Measurements from ENCODE around the gene CFAP97D2.

CFAP97D2 gene

GRCh38 chr13:114212158-114212495 is 33.1 kb downstream of the CFAP97D2 start:
- no peak overlapping the region for H3K4me3 ChIP-seq (ENCODE audit: low read depth, low read length)
- TF ChIP-seq CTCF (IDR thresholded peaks at IDR 0.05; ENCODE audit: low read depth, low read length): no peak

DNA sequence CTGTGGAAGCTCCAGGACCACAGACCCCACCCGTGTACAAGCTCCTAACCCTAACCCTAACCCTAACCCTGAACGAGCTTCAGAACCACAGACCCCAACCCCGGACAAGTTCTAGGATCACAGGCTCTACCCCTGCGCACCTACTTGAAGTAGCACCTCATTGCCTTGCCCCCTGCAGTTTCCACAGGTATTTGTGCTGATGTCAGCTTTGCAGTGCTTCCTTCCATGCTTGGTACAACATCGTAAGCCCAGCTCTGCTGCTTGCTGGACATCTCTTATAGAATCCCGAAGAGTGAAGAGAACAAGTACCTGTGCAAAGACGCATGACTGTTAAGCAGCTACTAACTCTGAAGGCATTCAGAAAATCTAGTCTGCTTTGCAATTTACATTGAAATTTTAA is 34.9 kb downstream of the CFAP97D2 start:
- no peak overlapping the region for H3K4me3 ChIP-seq (ENCODE audit: low read depth, low read length)
- TF ChIP-seq CTCF (IDR thresholded peaks at IDR 0.05; ENCODE audit: low read depth, low read length): no peak

DNA sequence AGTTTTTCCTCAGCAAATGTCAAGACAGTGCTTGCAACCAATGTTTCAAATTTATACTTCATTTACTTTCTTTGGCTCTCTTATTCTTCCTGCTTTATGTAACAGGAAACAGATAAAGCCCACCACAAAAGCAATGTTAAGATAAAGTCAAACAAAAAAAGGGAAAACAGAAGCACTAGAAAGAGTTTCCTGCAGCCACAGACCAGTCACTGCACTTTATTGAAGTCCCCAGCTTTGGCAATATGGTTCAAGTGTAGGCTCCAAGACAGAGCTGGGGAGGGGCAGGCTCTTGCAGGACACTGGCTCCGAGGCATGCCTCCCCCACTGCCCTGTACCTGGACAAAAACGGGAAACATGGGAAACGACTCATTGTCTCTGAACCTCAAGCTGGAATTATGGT is 40.3 kb downstream of the CFAP97D2 start:
- TF ChIP-seq CTCF (IDR thresholded peaks at IDR 0.05; ENCODE audit: low read depth, low read length): no peak
- no peak overlapping the region for H3K4me3 ChIP-seq (ENCODE audit: low read depth, low read length)

DNA sequence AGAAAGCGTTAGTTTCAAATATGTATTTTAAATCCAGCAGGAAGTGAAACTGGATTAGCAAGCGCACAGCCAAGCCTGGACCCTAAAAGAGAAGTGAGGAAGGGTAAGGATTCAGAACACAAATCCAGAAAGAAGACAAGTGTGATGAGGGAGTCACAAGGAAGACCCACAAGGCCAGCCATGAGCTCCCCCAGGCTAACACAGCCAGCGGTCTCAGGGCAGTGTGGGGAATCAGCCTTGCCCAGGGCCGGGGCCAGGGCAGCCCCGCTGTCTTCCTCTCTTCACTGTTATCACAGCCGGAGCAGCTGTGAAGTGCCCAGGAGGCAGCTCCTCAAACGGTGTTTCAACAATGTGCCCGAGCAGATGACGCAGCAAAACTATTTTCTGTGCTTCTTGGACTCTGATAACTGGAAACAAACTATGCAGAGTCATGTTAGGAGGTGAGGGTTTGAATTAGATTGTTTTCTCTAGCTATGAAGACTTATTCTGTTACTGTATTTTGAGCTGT is 43.5 kb downstream of the CFAP97D2 start:
- TF ChIP-seq CTCF (IDR thresholded peaks at IDR 0.05; ENCODE audit: low read depth, low read length): no peak
- no peak overlapping the region for H3K4me3 ChIP-seq (ENCODE audit: low read depth, low read length)

GRCh38 chr13:114224201-114224600 is 45.1 kb downstream of the CFAP97D2 start:
- no peak for TF ChIP-seq CTCF (IDR thresholded peaks at IDR 0.05; ENCODE audit: low read depth, low read length)
- H3K4me3 ChIP-seq (ENCODE audit: low read depth, low read length): no peak overlapping the region

DNA sequence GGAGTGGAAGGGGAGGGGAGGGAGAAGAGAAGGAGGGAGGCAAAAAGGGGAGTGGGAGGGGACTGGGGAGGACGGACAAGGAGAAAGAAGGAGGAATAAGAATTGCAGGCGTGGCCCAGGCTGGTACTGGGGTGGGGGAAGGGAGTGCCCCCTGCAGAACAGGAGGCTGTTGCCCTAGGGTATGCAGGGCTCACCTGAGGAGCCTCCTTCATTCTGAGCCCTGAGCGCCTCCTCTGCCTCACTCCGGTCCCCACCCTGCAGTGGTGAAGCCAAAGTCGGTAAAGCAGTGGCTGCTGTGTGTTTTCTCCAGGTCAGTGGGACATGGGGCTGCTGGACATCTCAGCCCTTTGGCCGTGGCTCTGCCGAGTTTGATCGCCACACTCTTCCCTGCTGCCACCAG is 46.6 kb downstream of the CFAP97D2 start:
- no peak overlapping the region for H3K4me3 ChIP-seq (ENCODE audit: low read depth, low read length)
- TF ChIP-seq CTCF (IDR thresholded peaks at IDR 0.05; ENCODE audit: low read depth, low read length): no peak

GRCh38 chr13:114226088-114226487 is 47.0 kb downstream of the CFAP97D2 start:
- H3K4me3 ChIP-seq (ENCODE audit: low read depth, low read length): no peak overlapping the region
- no peak for TF ChIP-seq CTCF (IDR thresholded peaks at IDR 0.05; ENCODE audit: low read depth, low read length)

All from WI38 (cell line).